ENCODE results near the gene NUSAP1. TPM values are rescaled to one million over a fixed set of nuclear protein-coding genes. Genes with fewer than 3 reads are reported as not detected.

NUSAP1 gene
- total and polyA plus RNA-seq, 10 of the 15 experiments (the other 5 are each of a cell fraction or from before 2014, with no cell fraction given): 158 to 315 (median 229) TPM

GRCh38 chr15:41332194-41333025, at the start of gene NUSAP1, which contains the start of gene OIP5 (continued):
- TF ChIP-seq PRDM15 (CRISPR knock-in tag; IDR thresholded peaks at IDR 0.05) (no peak), STAT3 (IDR thresholded peaks at IDR 0.05; ENCODE audit: low read depth, low read length) (no peak), ZNF24 (IDR thresholded peaks at IDR 0.05) (no peak), IKZF1 (conservative IDR thresholded peaks at IDR 0.05) (peak; percentile 75), RELA (IDR thresholded peaks at IDR 0.05; ENCODE audit: borderline replicate concordance, partially characterized antibody) (peak; percentile 20), NFIC (IDR thresholded peaks at IDR 0.05; ENCODE audit: low read depth, low read length) (no peak; the same call in 1 of the 2 replicates), STAT1 (conservative IDR thresholded peaks at IDR 0.05) (0 out of 2 replicates have a peak, but pooled peaks have one; percentile 52), RCOR1 (conservative IDR thresholded peaks at IDR 0.05; ENCODE audit: low read depth, low read length) (no peak), E2F8 (IDR thresholded peaks at IDR 0.05; ENCODE audit: low read depth, partially characterized antibody) (no peak), TCF12 (IDR thresholded peaks at IDR 0.05; ENCODE audit: low read depth, low read length) (peak; percentile 35; the same call in 1 of the 2 replicates), IKZF2 (IDR thresholded peaks at IDR 0.05) (no peak; a peak in 1 of 4 replicates), HDAC6 (IDR thresholded peaks at IDR 0.05; ENCODE audit: unreplicated experiment) (no peak), NKRF (conservative IDR thresholded peaks at IDR 0.05) (peak; percentile 100), CREB1 (IDR thresholded peaks at IDR 0.05; ENCODE audit: low read depth) (peak; percentile 67), MEF2A (IDR thresholded peaks at IDR 0.05; ENCODE audit: insufficient read depth, low read depth, low read length) (no peak), NFXL1 (IDR thresholded peaks at IDR 0.05; ENCODE audit: borderline replicate concordance) (no peak), KDM1A (IDR thresholded peaks at IDR 0.05; ENCODE audit: borderline replicate concordance) (no peak), SREBF1 (IDR thresholded peaks at IDR 0.05; ENCODE audit: low read length) (no peak), CBFB (IDR thresholded peaks at IDR 0.05; ENCODE audit: low read depth) (peak; percentile 80), TAF1 (IDR thresholded peaks at IDR 0.05; ENCODE audit: borderline replicate concordance, low read depth, low read length) (peak; percentile 70), RFX5 (IDR thresholded peaks at IDR 0.05; ENCODE audit: low read depth, low read length) (peak; percentile 74)

Measured in GM12878 (cell line).